IMR-90 (cell line): ENCODE data around the gene HNMT.

Experiments used
- MAFK ChIP-seq: IDR thresholded peaks from 2 replicates; pipeline ENCODE4 v1.6.1; 2012; ENCODE audit warnings: low read depth, low read length, improper control_type of control experiment
- MXI1 ChIP-seq: IDR thresholded peaks from 2 replicates; pipeline ENCODE4 v1.6.1; 2012; ENCODE audit warnings: low read depth, mild to moderate bottlenecking, low read length, moderate library complexity, borderline replicate concordance
- POLR2A ChIP-seq: IDR thresholded peaks from 2 replicates; pipeline ENCODE4 v1.6.1; 2012; ENCODE audit warnings: mild to moderate bottlenecking, low read depth, low read length
- RAD21 ChIP-seq: IDR thresholded peaks from 2 replicates; pipeline ENCODE4 v1.6.1; 2012; ENCODE audit warnings: low read length, improper control_type of control experiment
- SMC3 ChIP-seq: fragments of 150-350 bp; IDR thresholded peaks from 2 replicates; pipeline ENCODE4 v1.6.1; 2016; ENCODE audit warnings: low read depth, mild to moderate bottlenecking, antibody characterized with exemption, low read length, moderate library complexity
- TF ChIP-seq, protein P1 (sequence below): conservative IDR thresholded peaks from 2 replicates; pipeline ENCODE4 v1.5.1; 2012; ENCODE audit warnings: mild to moderate bottlenecking, low read depth, low read length, improper control_type of control experiment

DNA sequence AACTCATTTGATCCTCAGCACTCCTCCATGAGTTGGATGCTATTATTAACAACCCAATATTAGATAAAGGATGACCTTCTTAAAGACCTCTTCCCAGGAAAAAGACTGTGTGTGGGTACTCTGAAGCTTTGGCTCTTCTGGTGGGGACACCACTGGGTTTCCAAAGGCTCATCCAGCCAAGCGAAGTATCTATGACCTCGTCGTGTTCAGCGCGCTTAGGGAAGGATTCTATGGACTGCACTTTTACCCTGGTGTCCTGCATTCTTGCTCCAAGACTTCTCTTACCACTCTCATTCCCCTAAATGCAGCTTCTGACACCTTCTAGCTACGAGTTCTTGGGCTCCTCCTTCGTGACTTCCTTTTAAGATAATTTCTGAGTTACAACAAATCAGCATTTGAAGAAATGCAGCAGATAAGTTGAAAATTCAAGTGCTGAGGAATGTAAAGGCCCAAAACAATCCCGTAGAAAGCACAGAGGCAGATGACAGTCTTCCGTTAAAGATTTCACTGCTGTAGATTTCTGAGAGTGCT, 673 bp upstream of the HNMT start:
- TF ChIP-seq SMC3 (no peak), POLR2A (no peak), MXI1 (no peak), MAFK (no peak), RAD21 (no peak)
- TF ChIP-seq, protein P1, sequence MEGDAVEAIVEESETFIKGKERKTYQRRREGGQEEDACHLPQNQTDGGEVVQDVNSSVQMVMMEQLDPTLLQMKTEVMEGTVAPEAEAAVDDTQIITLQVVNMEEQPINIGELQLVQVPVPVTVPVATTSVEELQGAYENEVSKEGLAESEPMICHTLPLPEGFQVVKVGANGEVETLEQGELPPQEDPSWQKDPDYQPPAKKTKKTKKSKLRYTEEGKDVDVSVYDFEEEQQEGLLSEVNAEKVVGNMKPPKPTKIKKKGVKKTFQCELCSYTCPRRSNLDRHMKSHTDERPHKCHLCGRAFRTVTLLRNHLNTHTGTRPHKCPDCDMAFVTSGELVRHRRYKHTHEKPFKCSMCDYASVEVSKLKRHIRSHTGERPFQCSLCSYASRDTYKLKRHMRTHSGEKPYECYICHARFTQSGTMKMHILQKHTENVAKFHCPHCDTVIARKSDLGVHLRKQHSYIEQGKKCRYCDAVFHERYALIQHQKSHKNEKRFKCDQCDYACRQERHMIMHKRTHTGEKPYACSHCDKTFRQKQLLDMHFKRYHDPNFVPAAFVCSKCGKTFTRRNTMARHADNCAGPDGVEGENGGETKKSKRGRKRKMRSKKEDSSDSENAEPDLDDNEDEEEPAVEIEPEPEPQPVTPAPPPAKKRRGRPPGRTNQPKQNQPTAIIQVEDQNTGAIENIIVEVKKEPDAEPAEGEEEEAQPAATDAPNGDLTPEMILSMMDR = no peak
